GM13976 (cell line): ENCODE measurements around the gene SWT1.

ENCODE experiments used
- DNase-seq: peaks from one replicate; pipeline ENCODE4 v3.0.0; 2012; ENCODE audit warnings: low spot score
- CTCF ChIP-seq: IDR thresholded peaks from 2 replicates; pipeline ENCODE4 v1.5.1; 2012; ENCODE audit warnings: borderline replicate concordance, mild to moderate bottlenecking; ENCODE audit not compliant: insufficient read depth; ENCODE audit errors: extremely low read depth, missing control alignments, control extremely low read depth
- in situ Hi-C: fragments of 300-500 bp; cut with MboI; formaldehyde crosslinking; loops from one replicate; pipeline ENCODE4 v1.12.0; 2022; ENCODE audit warnings: low sequenced_read_pairs, mixed read lengths, inconsistent platforms; ENCODE audit not compliant: unreplicated experiment

The SWT1 gene

DNA sequence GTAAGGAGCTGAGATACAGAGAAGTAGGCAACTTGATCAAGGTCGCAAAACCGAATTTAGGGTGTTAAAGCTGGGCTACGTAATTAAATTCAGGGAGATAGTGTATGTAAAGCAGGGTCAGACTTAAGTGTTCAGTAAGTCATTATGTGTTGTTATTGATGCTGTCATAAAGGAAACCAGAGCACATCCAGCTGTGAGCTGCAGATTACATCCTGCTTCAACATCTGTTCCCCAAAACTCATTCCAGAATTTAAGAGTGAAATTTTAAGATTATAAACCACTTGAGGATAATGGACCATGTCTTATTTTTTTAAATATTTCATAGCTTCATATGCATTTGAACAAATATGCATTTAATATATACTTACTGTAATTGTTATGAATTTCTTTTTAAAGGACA lies 110.3 kb downstream of the SWT1 start:
- in situ Hi-C loops, result no loop called here
- DNase-seq, result no peak
- TF ChIP-seq CTCF, result no peak

DNA sequence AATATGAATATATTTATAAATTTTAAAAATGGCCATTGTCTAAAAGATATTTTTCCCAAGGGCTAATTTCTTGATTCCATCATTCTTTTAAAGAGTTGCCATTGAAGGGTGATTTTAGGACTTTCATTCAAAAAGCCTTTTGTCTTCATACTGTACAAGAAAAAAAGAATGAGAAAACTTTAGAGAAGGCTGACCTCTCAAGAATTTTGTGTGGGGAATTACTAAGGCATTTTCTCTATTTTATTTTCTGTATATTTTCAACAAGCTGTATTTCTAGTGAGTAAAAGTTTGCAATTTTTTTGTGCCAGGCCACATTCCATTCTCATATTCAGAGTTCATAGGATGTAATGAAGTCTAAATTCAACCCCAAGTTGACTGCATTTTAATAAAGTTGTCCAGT lies 110.7 kb downstream of the SWT1 start:
- DNase-seq, result no peak
- TF ChIP-seq CTCF, result no peak
- in situ Hi-C loops, result no loop called here

- in situ Hi-C loops, result no loop called here
- DNase-seq, result no peak
- TF ChIP-seq CTCF, result no peak
Observed at GRCh38 chr1:185268352-185268751, 111.4 kb downstream of the SWT1 start.

DNA sequence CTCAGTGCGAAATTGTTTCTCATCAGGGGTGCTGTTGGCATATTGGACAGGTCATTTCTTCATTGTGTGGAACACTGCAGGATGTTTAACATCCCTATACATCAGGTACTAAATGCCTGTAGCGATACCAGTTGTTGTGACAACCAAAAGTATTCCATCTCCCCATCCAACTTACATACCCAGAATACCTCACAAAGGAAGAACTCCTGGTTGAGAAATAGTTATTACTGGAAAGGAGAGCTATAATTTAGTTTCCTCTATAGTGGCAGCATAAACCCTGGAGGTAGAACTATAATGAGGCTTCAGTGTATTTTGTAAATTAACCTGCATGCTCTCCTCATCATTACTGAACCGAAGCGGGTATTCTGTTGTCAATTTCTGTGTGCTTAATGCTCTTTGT lies 115.0 kb downstream of the SWT1 start:
- in situ Hi-C loops, result no loop called here
- no peak for DNase-seq
- no peak for TF ChIP-seq CTCF

DNA sequence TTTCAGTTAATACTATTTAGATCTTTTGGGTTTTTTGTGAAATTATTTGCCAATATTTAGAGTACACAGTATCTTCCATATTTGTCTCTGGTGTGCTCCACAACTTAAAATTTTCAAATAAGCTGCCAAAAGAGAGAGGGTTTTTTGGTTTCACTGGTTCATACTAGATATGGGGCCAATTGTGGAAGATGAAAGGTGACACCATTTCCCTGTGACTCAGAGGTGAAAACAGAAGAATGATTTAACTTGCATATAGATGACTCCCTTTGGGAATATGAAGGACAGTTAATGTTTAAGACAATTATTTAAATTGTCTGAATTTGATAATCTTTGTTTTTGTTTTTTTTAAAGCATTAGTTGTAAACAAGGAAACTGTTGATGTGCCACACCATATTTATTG lies 122.6 kb downstream of the SWT1 start:
- no peak for DNase-seq
- in situ Hi-C loops, result no loop called here
- no peak for TF ChIP-seq CTCF

DNA sequence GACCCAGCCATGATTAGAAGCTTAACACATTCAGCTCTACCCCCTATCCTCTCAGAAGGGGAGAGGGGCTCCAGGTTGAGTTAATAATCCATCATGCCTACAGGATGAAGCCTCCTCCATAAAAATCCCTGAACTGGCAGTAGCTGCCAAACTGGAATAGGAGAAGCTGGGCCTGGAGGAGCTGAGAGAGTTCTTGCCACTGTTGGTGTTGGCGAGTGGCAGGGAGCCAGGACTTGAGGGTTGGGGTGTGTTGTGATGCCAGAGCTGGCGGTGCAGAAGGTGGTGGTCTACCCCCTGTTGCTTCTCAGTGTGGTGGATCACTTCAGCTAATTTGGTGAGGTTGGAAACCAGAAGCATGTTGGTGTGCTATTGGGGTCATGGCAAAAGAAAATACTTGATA lies 123.6 kb downstream of the SWT1 start:
- no peak for DNase-seq
- no peak for TF ChIP-seq CTCF
- in situ Hi-C loops, result no loop called here

GRCh38 chr1:185281245-185281644 lies 124.3 kb downstream of the SWT1 start:
- no peak for DNase-seq
- TF ChIP-seq CTCF, result no peak
- in situ Hi-C loops, result no loop called here
